IMR-90 (cell line): Measurements from ENCODE around the gene CTDSP1. TPM values are rescaled to one million over a fixed set of nuclear protein-coding genes. Genes with fewer than 3 reads are reported as not detected.

ENCODE experiments used
- ATAC-seq: fragments of 200-7000 bp; cut with Tn5 transposase; 2 replicates; pipeline ENCODE4 v1.9.1; 2020; ENCODE audit warnings: low read depth, mild to moderate bottlenecking, moderate library complexity
- BruUV-seq: library from RNA; stranded (reverse); fragments of 400-500 nt; replicated peaks from 2 replicates; lab custom pipeline; 2021; lab: Mats Ljungman, UMichigan
- CTCF ChIA-PET: fragments of 300-600 bp; formaldehyde crosslinking; extraction: SDS; loops from one replicate; lab custom pipeline; 2021; ENCODE audit warnings: antibody characterized with exemption; lab: Yijun Ruan, JAX
- POLR2A ChIA-PET: fragments of 300-600 bp; sonication (Branson Sonifier 250); formaldehyde crosslinking; loops from one replicate; lab custom pipeline; 2022; ENCODE audit warnings: antibody characterized with exemption; ENCODE audit not compliant: unreplicated experiment; lab: Charles Lee
- DNase-seq: peaks from one replicate; pipeline ENCODE4 v3.0.0; 2013
- H2AFZ ChIP-seq: replicated peaks from 2 replicates; pipeline ENCODE3; 2013; ENCODE audit warnings: low read length, mild to moderate bottlenecking; ENCODE audit not compliant: poor library complexity
- H2AK5ac ChIP-seq: 2 replicates; pipeline ENCODE4 v1.6.1; 2013; ENCODE audit warnings: low read depth, low read length, inconsistent platforms
- H2AK9ac ChIP-seq: replicated peaks from 2 replicates; pipeline ENCODE3; 2013; ENCODE audit warnings: mild to moderate bottlenecking, low read depth, low read length, moderate library complexity; ENCODE audit not compliant: poor library complexity
- H2BK120ac ChIP-seq: 2 replicates; pipeline ENCODE4 v1.6.1; 2013; ENCODE audit warnings: low read depth, low read length, inconsistent platforms
- H2BK15ac ChIP-seq: 3 replicates; pipeline ENCODE4 v1.6.1; 2013; ENCODE audit warnings: low read depth, low read length, inconsistent platforms
- H2BK20ac ChIP-seq: 2 replicates; pipeline ENCODE4 v1.6.1; 2013; ENCODE audit warnings: low read depth, mild to moderate bottlenecking, inconsistent platforms, low read length, moderate library complexity
- H2BK5ac ChIP-seq: 2 replicates; pipeline ENCODE4 v1.6.1; 2013; ENCODE audit warnings: mild to moderate bottlenecking, low read depth, low read length, inconsistent platforms; ENCODE audit not compliant: poor library complexity, severe bottlenecking
- H3K14ac ChIP-seq: replicated peaks from 2 replicates; pipeline ENCODE4 v1.6.1; 2013; ENCODE audit warnings: low read depth, low read length, inconsistent platforms
- H3K18ac ChIP-seq: 2 replicates; pipeline ENCODE4 v1.6.1; 2013; ENCODE audit warnings: low read depth, low read length, control low read depth
- H3K23ac ChIP-seq: 2 replicates; pipeline ENCODE4 v1.6.1; 2013; ENCODE audit warnings: low read depth, low read length, inconsistent platforms
- H3K27ac ChIP-seq: 2 replicates; pipeline ENCODE4 v1.5.1; 2013; ENCODE audit warnings: mild to moderate bottlenecking, control low read depth, low read length; ENCODE audit not compliant: insufficient read depth
- H3K27me3 ChIP-seq: 2 replicates; pipeline ENCODE4 v1.6.1; 2013; ENCODE audit warnings: low read length; ENCODE audit not compliant: control insufficient read depth, insufficient read depth
- H3K36me3 ChIP-seq: 2 replicates; pipeline ENCODE4 v1.6.1; 2013; ENCODE audit warnings: low read length, mixed read lengths; ENCODE audit not compliant: control insufficient read depth, insufficient read depth
- H3K4ac ChIP-seq: 2 replicates; pipeline ENCODE4 v1.6.1; 2013; ENCODE audit warnings: low read depth, low read length, inconsistent platforms
- H3K4me1 ChIP-seq: 2 replicates; pipeline ENCODE4 v1.6.1; 2013; ENCODE audit warnings: low read length, mixed read lengths; ENCODE audit not compliant: control insufficient read depth, insufficient read depth
- H3K4me2 ChIP-seq: 2 replicates; pipeline ENCODE4 v1.6.1; 2013; ENCODE audit warnings: low read depth, mild to moderate bottlenecking, control low read depth, low read length, moderate library complexity
- H3K4me3 ChIP-seq: 2 replicates; pipeline ENCODE4 v1.5.1; 2013; ENCODE audit warnings: low read depth, mild to moderate bottlenecking, control low read depth, low read length, moderate library complexity; ENCODE audit not compliant: insufficient read depth
- H3K56ac ChIP-seq: 2 replicates; pipeline ENCODE4 v1.6.1; 2013; ENCODE audit warnings: low read length, inconsistent platforms; ENCODE audit not compliant: insufficient read depth; ENCODE audit errors: extremely low read depth
- H3K79me1 ChIP-seq, 2 experiments: 2 replicates each; pipeline ENCODE4 v1.6.1; 2013; ENCODE audit warnings: low read length in 2 of 2, inconsistent platforms in 1 of 2, low read depth in 1 of 2
- H3K9ac ChIP-seq: 2 replicates; pipeline ENCODE4 v1.6.1; 2013; ENCODE audit warnings: low read depth, low read length, control low read depth
- H3K9me1 ChIP-seq: 2 replicates; pipeline ENCODE4 v1.6.1; 2013; ENCODE audit warnings: low read length, inconsistent platforms; ENCODE audit not compliant: insufficient read depth
- H3K9me3 ChIP-seq: 2 replicates; pipeline ENCODE4 v1.6.1; 2013; ENCODE audit warnings: low read length; ENCODE audit not compliant: control insufficient read depth, insufficient read depth
- H4K20me1 ChIP-seq: 2 replicates; pipeline ENCODE4 v1.6.1; 2013; ENCODE audit warnings: low read length, inconsistent platforms; ENCODE audit not compliant: insufficient read depth
- H4K5ac ChIP-seq: 2 replicates; pipeline ENCODE4 v1.6.1; 2013; ENCODE audit warnings: mild to moderate bottlenecking, low read depth, low read length, control low read depth
- H4K8ac ChIP-seq, 2 experiments: 2 replicates each; pipeline ENCODE4 v1.6.1; 2013; ENCODE audit warnings: low read depth in 2 of 2, low read length in 2 of 2, control low read depth in 1 of 2, inconsistent platforms in 1 of 2
- H4K91ac ChIP-seq: 2 replicates; pipeline ENCODE4 v1.6.1; 2013; ENCODE audit warnings: low read depth, low read length, inconsistent platforms; ENCODE audit not compliant: insufficient read depth
- CEBPB ChIP-seq: IDR thresholded peaks from 2 replicates; pipeline ENCODE4 v1.6.1; 2012; ENCODE audit warnings: low read depth, low read length, improper control_type of control experiment
- CHD1 ChIP-seq: IDR thresholded peaks from 2 replicates; pipeline ENCODE4 v1.6.1; 2012; ENCODE audit warnings: low read depth, low read length, improper control_type of control experiment
- MAZ ChIP-seq: IDR thresholded peaks from 2 replicates; pipeline ENCODE4 v1.6.1; 2012; ENCODE audit warnings: low read depth, mild to moderate bottlenecking, low read length, improper control_type of control experiment, moderate library complexity, borderline replicate concordance
- MXI1 ChIP-seq: IDR thresholded peaks from 2 replicates; pipeline ENCODE4 v1.6.1; 2012; ENCODE audit warnings: low read depth, mild to moderate bottlenecking, low read length, moderate library complexity, borderline replicate concordance
- NFE2L2 ChIP-seq: fragments of 150-350 bp; IDR thresholded peaks from 2 replicates; pipeline ENCODE4 v1.6.1; 2016; ENCODE audit warnings: low read depth, mild to moderate bottlenecking, low read length
- POLR2A ChIP-seq: IDR thresholded peaks from 2 replicates; pipeline ENCODE4 v1.6.1; 2012; ENCODE audit warnings: mild to moderate bottlenecking, low read depth, low read length
- RAD21 ChIP-seq: IDR thresholded peaks from 2 replicates; pipeline ENCODE4 v1.6.1; 2012; ENCODE audit warnings: low read length, improper control_type of control experiment
- RFX5 ChIP-seq: IDR thresholded peaks from 2 replicates; pipeline ENCODE4 v1.8.0; 2012; ENCODE audit warnings: low read depth, mild to moderate bottlenecking, low read length, moderate library complexity
- SMC3 ChIP-seq: fragments of 150-350 bp; IDR thresholded peaks from 2 replicates; pipeline ENCODE4 v1.6.1; 2016; ENCODE audit warnings: low read depth, mild to moderate bottlenecking, antibody characterized with exemption, low read length, moderate library complexity
- WGBS, 2 experiments: methylation state at CpG; one replicate each; pipeline versions ENCODE4 v1.1.5 to v1.1.7; 2013; ENCODE audit warnings: missing lambda C conversion rate in 2 of 2; ENCODE audit not compliant: insufficient read length in 1 of 2; ENCODE audit errors: extremely low coverage in 2 of 2; 5-methylcytosine and 5-hydroxymethylcytosine counted together
- dilution Hi-C: fragments of 300-500 bp; cut with HindIII; formaldehyde crosslinking; loops from one replicate; pipeline ENCODE4 v1.14.3; 2018; ENCODE audit warnings: low sequenced_read_pairs; ENCODE audit not compliant: unreplicated experiment
- in situ Hi-C: fragments of 300-500 bp; cut with MboI; formaldehyde crosslinking; loops from 3 replicates; pipeline ENCODE4 v1.14.3; 2019; ENCODE audit warnings: low sequenced_read_pairs, inconsistent platforms, mixed read lengths
- intact Hi-C: fragments of 100-400 bp; cut with micrococcal nuclease; formaldehyde crosslinking; loops from 2 replicates; pipeline ENCODE4 v1.10.0; 2022
- polyA plus RNA-seq, 3 experiments: library from polyadenylated mRNA; depleted of rRNA; stranded (reverse); fragments of >200 nt; gene quantifications; 2 replicates each; pipeline ENCODE4 v1.2.3, GENCODE V29; 2012; ENCODE audit warnings: low replicate concordance in 1 of 3
- total RNA-seq: library from RNA; depleted of rRNA; stranded (reverse); fragments of >200 nt; gene quantifications from 2 replicates; pipeline ENCODE4 v1.2.3, GENCODE V29; 2012
- TF ChIP-seq, protein P1 (sequence below): conservative IDR thresholded peaks from 2 replicates; pipeline ENCODE4 v1.5.1; 2012; ENCODE audit warnings: mild to moderate bottlenecking, low read depth, low read length, improper control_type of control experiment
- TF ChIP-seq, protein P2 (sequence below): fragments of 150-350 bp; IDR thresholded peaks from 2 replicates; pipeline ENCODE4 v1.6.1; 2016; ENCODE audit warnings: low read depth, mild to moderate bottlenecking, low read length, moderate library complexity, borderline replicate concordance
- TF ChIP-seq, protein P3 (sequence below): fragments of 150-350 bp; IDR thresholded peaks from 2 replicates; pipeline ENCODE4 v1.6.1; 2017; ENCODE audit warnings: mild to moderate bottlenecking, antibody characterized with exemption, low read length, low read depth

The CTDSP1 gene
- total and polyA plus RNA-seq, 2 of the 4 experiments (the other 2 are of a cell fraction), result 19.7 to 64.3 TPM

DNA sequence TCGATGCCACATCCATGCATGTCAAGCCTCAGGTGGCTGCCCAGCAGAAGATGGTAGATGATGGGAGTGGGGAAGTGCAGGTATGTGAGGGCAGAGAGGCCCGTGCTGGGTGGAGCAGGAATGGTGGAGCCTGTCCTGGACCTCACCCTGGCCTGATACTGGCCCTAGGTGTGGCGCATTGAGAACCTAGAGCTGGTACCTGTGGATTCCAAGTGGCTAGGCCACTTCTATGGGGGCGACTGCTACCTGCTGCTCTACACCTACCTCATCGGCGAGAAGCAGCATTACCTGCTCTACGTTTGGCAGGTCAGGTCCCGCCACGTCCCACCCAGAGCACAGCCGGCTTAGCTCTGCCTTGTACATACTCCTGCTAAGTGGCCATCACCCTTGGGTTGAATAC, 32.2 kb downstream of the CTDSP1 start:
- no TSS peak for BruUV-seq

More for the DNA sequence above, 32.2 kb downstream of the CTDSP1 start:
- Histone ChIP-seq H4K8ac (no peak overlapping the region), H3K14ac (no peak overlapping the region), H3K9ac (no peak overlapping the region), H2BK120ac (no peak overlapping the region), H3K56ac (no peak overlapping the region), H3K4me2 (no peak overlapping the region), H3K36me3 (no peaks in the 10 kb centered on the region), H4K20me1 (no peaks in the 10 kb centered on the region; the same call in 1 of the 2 replicates), H2BK5ac (no peak overlapping the region), H3K27ac (no peak overlapping the region), H3K79me1 (no peaks in the 10 kb centered on the region), H3K9me3 (no peaks in the 10 kb centered on the region), H3K18ac (no peak overlapping the region), H3K23ac (no peak overlapping the region), H4K5ac (no peak overlapping the region), H3K9me1 (no peaks in the 10 kb centered on the region; the same call in 1 of the 2 replicates), H4K91ac (no peak overlapping the region), H3K27me3 (peaks cover 23% of the 10 kb centered on the region), H2AFZ (no peak overlapping the region), H2AK5ac (no peak overlapping the region), H2BK15ac (no peak overlapping the region), H3K4me3 (no peak overlapping the region), H2AK9ac (no peak overlapping the region), H2BK20ac (no peak overlapping the region), H3K4ac (no peak overlapping the region), H3K4me1 (peaks cover 2% of the 10 kb centered on the region; the same call in 1 of the 2 replicates)
- no peak for ATAC-seq
- in situ Hi-C loops, result no loop called here
- dilution Hi-C loops, result no loop called here
- TF ChIP-seq CHD1 (no peak), RFX5 (no peak), MAZ (no peak), MXI1 (no peak), SMC3 (no peak), RAD21 (no peak), POLR2A (no peak), CEBPB (no peak), NFE2L2 (no peak)
- TF ChIP-seq, protein P1, sequence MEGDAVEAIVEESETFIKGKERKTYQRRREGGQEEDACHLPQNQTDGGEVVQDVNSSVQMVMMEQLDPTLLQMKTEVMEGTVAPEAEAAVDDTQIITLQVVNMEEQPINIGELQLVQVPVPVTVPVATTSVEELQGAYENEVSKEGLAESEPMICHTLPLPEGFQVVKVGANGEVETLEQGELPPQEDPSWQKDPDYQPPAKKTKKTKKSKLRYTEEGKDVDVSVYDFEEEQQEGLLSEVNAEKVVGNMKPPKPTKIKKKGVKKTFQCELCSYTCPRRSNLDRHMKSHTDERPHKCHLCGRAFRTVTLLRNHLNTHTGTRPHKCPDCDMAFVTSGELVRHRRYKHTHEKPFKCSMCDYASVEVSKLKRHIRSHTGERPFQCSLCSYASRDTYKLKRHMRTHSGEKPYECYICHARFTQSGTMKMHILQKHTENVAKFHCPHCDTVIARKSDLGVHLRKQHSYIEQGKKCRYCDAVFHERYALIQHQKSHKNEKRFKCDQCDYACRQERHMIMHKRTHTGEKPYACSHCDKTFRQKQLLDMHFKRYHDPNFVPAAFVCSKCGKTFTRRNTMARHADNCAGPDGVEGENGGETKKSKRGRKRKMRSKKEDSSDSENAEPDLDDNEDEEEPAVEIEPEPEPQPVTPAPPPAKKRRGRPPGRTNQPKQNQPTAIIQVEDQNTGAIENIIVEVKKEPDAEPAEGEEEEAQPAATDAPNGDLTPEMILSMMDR, result no peak
- TF ChIP-seq, protein P2, sequence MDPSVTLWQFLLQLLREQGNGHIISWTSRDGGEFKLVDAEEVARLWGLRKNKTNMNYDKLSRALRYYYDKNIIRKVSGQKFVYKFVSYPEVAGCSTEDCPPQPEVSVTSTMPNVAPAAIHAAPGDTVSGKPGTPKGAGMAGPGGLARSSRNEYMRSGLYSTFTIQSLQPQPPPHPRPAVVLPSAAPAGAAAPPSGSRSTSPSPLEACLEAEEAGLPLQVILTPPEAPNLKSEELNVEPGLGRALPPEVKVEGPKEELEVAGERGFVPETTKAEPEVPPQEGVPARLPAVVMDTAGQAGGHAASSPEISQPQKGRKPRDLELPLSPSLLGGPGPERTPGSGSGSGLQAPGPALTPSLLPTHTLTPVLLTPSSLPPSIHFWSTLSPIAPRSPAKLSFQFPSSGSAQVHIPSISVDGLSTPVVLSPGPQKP, result no peak
- TF ChIP-seq, protein P3, sequence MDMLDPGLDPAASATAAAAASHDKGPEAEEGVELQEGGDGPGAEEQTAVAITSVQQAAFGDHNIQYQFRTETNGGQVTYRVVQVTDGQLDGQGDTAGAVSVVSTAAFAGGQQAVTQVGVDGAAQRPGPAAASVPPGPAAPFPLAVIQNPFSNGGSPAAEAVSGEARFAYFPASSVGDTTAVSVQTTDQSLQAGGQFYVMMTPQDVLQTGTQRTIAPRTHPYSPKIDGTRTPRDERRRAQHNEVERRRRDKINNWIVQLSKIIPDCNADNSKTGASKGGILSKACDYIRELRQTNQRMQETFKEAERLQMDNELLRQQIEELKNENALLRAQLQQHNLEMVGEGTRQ, result no peak
- DNase-seq, result no peak
- 83% methylated on average over 6 of the region's 10 CpGs; no CpG with 5 or more reads in 1 of the 2 experiments for WGBS, 2 experiments
- intact Hi-C loops, result no loop called here
- POLR2A ChIA-PET, result no interaction called here
- CTCF ChIA-PET, result no interaction called here
